Brain microvascular endothelial cell (primary cell): ENCODE results near the gene ABCA7.
A peak's percentile ranks its signal among the peaks of the same experiment; 100 is the strongest.

Source experiments
- DNase-seq: peaks from one replicate; pipeline ENCODE4 v3.0.0-alpha.2; 2020
- H3K27ac ChIP-seq: fragments of 250-450 bp; sonication (Bioruptor Pico); 2 replicates; pipeline ENCODE4 v1.5.1; 2020; ENCODE audit warnings: mild to moderate bottlenecking, moderate library complexity
- H3K27me3 ChIP-seq: fragments of 250-450 bp; sonication (Bioruptor Pico); replicated peaks from 2 replicates; pipeline ENCODE4 v1.5.1; 2020; ENCODE audit warnings: mild to moderate bottlenecking
- H3K36me3 ChIP-seq: fragments of 250-450 bp; sonication (Bioruptor Pico); replicated peaks from 2 replicates; pipeline ENCODE4 v1.5.1; 2020; ENCODE audit warnings: mild to moderate bottlenecking
- H3K4me3 ChIP-seq: 2 replicates; pipeline ENCODE4 v1.5.1; 2011; ENCODE audit warnings: low read depth, mild to moderate bottlenecking, control low read depth, low read length, moderate library complexity
- CTCF ChIP-seq: IDR thresholded peaks from 2 replicates; pipeline ENCODE4 v1.5.1; 2011; ENCODE audit warnings: low read depth, mild to moderate bottlenecking, moderate library complexity, low read length, control low read depth, inconsistent platforms; ENCODE audit errors: missing control alignments
- in situ Hi-C: cut with HindIII; loops from 2 replicates; pipeline ENCODE4 v1.10.0; 2017; ENCODE audit warnings: low sequenced_read_pairs, low pct_ligation_motif_present

ABCA7 gene

GRCh38 chr19:1039646-1040475 lies at the start of gene ABCA7:
Gene ABCA7 (plus strand): TSS chr19:1040107. CDS start chr19:1041362, 1,255 bp downstream.
- no peak within 1 kb of the TSS for H3K27ac ChIP-seq
- DNase-seq = peak; percentile 96
- H3K36me3 ChIP-seq = peaks cover 38% of the 10 kb centered on the region
- H3K4me3 ChIP-seq = peak within 1 kb of the TSS; percentile 52
- H3K27me3 ChIP-seq = no peaks in the 10 kb centered on the region
- TF ChIP-seq CTCF = peak; percentile 2
- in situ Hi-C loops = no loop called here

- Histone ChIP-seq H3K4me3 (no peak overlapping the region), H3K36me3 (peaks cover 34% of the 10 kb centered on the region), H3K27me3 (no peaks in the 10 kb centered on the region), H3K27ac (no peak overlapping the region)
- TF ChIP-seq CTCF = no peak
- in situ Hi-C loops = no loop called here
- no peak for DNase-seq
Observed at GRCh38 chr19:990119-990571, 49.8 kb upstream of the ABCA7 start.

GRCh38 chr19:990746-991145 lies 49.2 kb upstream of the ABCA7 start:
- in situ Hi-C loops = no loop called here
- no peak for DNase-seq

GRCh38 chr19:991174-991931 lies 48.6 kb upstream of the ABCA7 start:
- Histone ChIP-seq H3K4me3 (no peak overlapping the region), H3K27me3 (peaks cover 5% of the 10 kb centered on the region), H3K36me3 (peaks cover 31% of the 10 kb centered on the region), H3K27ac (no peak overlapping the region)
- no peak for TF ChIP-seq CTCF
- DNase-seq = peak; percentile 22
- in situ Hi-C loops = no loop called here

More at GRCh38 chr19:990746-991145, 49.2 kb upstream of the ABCA7 start:
- peaks cover 34% of the 10 kb centered on the region for H3K36me3 ChIP-seq
- H3K27ac ChIP-seq = no peak overlapping the region
- no peaks in the 10 kb centered on the region for H3K27me3 ChIP-seq
- no peak for TF ChIP-seq CTCF
- H3K4me3 ChIP-seq = no peak overlapping the region

- in situ Hi-C loops = no loop called here
- H3K36me3 ChIP-seq = peaks cover 31% of the 10 kb centered on the region
Observed at GRCh38 chr19:991932-992669, 47.8 kb upstream of the ABCA7 start.

More at GRCh38 chr19:991932-992669, 47.8 kb upstream of the ABCA7 start:
- Histone ChIP-seq H3K27ac (no peak overlapping the region), H3K4me3 (no peak overlapping the region), H3K27me3 (peaks cover 13% of the 10 kb centered on the region)
- no peak for DNase-seq
- no peak for TF ChIP-seq CTCF
